K562 (cell line): ENCODE measurements around the gene ITSN1. TPM values are rescaled to one million over a fixed set of nuclear protein-coding genes. Genes with fewer than 3 reads are reported as not detected.
A peak's percentile ranks its signal among the peaks of the same experiment; 100 is the strongest.

ENCODE experiments used
- MNT ChIP-seq, 2 experiments: fragments of 450-650 bp; conservative IDR thresholded peaks; 2 replicates each; pipeline ENCODE4 v1.6.1; 2017; ENCODE audit warnings: mild to moderate bottlenecking in 2 of 2, moderate library complexity in 2 of 2
- POLR2B ChIP-seq: fragments of 450-650 bp; IDR thresholded peaks from 2 replicates; pipeline ENCODE4 v1.6.1; 2018; ENCODE audit warnings: low read depth; ENCODE audit not compliant: partially characterized antibody
- RCOR1 ChIP-seq, 2 experiments: IDR thresholded peaks; 2 replicates each; pipeline ENCODE4 v1.6.1; 2012; ENCODE audit warnings: low read depth in 2 of 2, low read length in 2 of 2, borderline replicate concordance in 1 of 2, improper control_type of control experiment in 1 of 2
- REST ChIP-seq, 2 experiments: fragments of 450-650 bp; formaldehyde crosslinking in 1 of 2; IDR thresholded peaks; 2 replicates each; pipeline versions ENCODE4 v1.4.0 to v1.6.1; 2014 to 2020; ENCODE audit warnings: mild to moderate bottlenecking in 2 of 2, borderline replicate concordance in 1 of 2, low read depth in 1 of 2
- ZEB2 ChIP-seq: fragments of 450-650 bp; IDR thresholded peaks from 2 replicates; pipeline ENCODE4 v1.6.1; 2016
- ZNF224 ChIP-seq: sonication (generic); formaldehyde crosslinking; IDR thresholded peaks from 2 replicates; pipeline ENCODE4 v1.8.0; 2022; ENCODE audit warnings: mild to moderate bottlenecking, missing genetic modification reagents
- polyA plus RNA-seq, 8 experiments: library from polyadenylated mRNA; depleted of rRNA in 4 of 8; stranded (reverse) in 5 of 8; unstranded in 3 of 8; fragments of >200 nt; fragmentation: Nextera tagmentation in 2 of 8; fragmentation: Illumina TruSeq in 1 of 8; extraction: Ambion mirVana in 2 of 8; extraction: Trizol in 1 of 8; gene quantifications; 2 replicates each; pipeline versions ENCODE4 v1.2.1 to v1.2.3, GENCODE V29; 2011 to 2014; ENCODE audit warnings: inconsistent platforms in 1 of 8, missing spikeins in 1 of 8
- total RNA-seq, 7 experiments: library from RNA; depleted of rRNA in 6 of 7; stranded (reverse); fragments of >200 nt in 6 of 7; fragmentation: Illumina TruSeq in 2 of 7; extraction: Trizol in 2 of 7; gene quantifications; 2 replicates each; pipeline versions ENCODE4 v1.2.1 to v1.2.3, GENCODE V29; 2011 to 2021; ENCODE audit warnings: low replicate concordance in 1 of 7
- TF ChIP-seq, protein P1 (sequence below), 2 experiments: fragments of 450-650 bp in 1 of 2; sonication (generic) in 1 of 2; formaldehyde crosslinking; conservative IDR thresholded peaks; 2 replicates each; pipeline versions ENCODE4 v1.4.0 to v1.8.1; 2020 to 2022; ENCODE audit warnings: mild to moderate bottlenecking in 1 of 2, missing genetic modification reagents in 1 of 2
- TF ChIP-seq, protein P2 (sequence below): IDR thresholded peaks from 3 replicates; pipeline ENCODE4 v1.6.1; 2011; ENCODE audit warnings: borderline replicate concordance, mild to moderate bottlenecking, moderate library complexity; ENCODE audit not compliant: insufficient read length; ENCODE audit errors: extremely low read depth

Gene ITSN1
- total and polyA plus RNA-seq, 9 of the 15 experiments (the other 6 are each of a cell fraction or from before 2014, with no cell fraction given): 1.1 to 12.6 (median 4.8) TPM

- TF ChIP-seq REST (IDR thresholded peaks at IDR 0.05; ENCODE audit: borderline replicate concordance) (no peak), REST (CRISPR knock-in tag; IDR thresholded peaks at IDR 0.05; ENCODE audit: low read depth) (peak; percentile 75; the same call in 1 of the 2 replicates), MNT (conservative IDR thresholded peaks at IDR 0.05) (peak; percentile 16 to 76; a peak in 2 of 4 replicates), POLR2B (peak; percentile 98), RCOR1 (IDR thresholded peaks at IDR 0.05; ENCODE audit: borderline replicate concordance in 1 of 2, low read depth in 2 of 2, low read length in 2 of 2) (no peak), ZNF224 (CRISPR knock-in tag) (no peak), ZEB2 (0 out of 2 replicates have a peak, but pooled peaks have one; percentile 34)
- TF ChIP-seq, protein P1, sequence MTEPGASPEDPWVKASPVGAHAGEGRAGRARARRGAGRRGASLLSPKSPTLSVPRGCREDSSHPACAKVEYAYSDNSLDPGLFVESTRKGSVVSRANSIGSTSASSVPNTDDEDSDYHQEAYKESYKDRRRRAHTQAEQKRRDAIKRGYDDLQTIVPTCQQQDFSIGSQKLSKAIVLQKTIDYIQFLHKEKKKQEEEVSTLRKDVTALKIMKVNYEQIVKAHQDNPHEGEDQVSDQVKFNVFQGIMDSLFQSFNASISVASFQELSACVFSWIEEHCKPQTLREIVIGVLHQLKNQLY (CRISPR knock-in tag; conservative IDR thresholded peaks at IDR 0.05): 0 out of 4 replicates have a peak, but pooled peaks of 1 of the 2 experiments have one; percentile 65
- TF ChIP-seq, protein P2, sequence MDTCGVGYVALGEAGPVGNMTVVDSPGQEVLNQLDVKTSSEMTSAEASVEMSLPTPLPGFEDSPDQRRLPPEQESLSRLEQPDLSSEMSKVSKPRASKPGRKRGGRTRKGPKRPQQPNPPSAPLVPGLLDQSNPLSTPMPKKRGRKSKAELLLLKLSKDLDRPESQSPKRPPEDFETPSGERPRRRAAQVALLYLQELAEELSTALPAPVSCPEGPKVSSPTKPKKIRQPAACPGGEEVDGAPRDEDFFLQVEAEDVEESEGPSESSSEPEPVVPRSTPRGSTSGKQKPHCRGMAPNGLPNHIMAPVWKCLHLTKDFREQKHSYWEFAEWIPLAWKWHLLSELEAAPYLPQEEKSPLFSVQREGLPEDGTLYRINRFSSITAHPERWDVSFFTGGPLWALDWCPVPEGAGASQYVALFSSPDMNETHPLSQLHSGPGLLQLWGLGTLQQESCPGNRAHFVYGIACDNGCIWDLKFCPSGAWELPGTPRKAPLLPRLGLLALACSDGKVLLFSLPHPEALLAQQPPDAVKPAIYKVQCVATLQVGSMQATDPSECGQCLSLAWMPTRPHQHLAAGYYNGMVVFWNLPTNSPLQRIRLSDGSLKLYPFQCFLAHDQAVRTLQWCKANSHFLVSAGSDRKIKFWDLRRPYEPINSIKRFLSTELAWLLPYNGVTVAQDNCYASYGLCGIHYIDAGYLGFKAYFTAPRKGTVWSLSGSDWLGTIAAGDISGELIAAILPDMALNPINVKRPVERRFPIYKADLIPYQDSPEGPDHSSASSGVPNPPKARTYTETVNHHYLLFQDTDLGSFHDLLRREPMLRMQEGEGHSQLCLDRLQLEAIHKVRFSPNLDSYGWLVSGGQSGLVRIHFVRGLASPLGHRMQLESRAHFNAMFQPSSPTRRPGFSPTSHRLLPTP: no peak
Measured at GRCh38 chr21:33915368-33916199, 273.3 kb downstream of the ITSN1 start, which contains the start of gene ATP5PO (continued).
